Activated CD4-positive, alpha-beta T cell treated with anti-CD3 and anti-CD28 coated beads, Interleukin-2, amount 50 U/mL, for 48 hours (primary cell): ENCODE data around the gene FHOD3.
A peak's percentile ranks its signal among the peaks of the same experiment; 100 is the strongest.

ENCODE experiments used
- DNase-seq, 2 experiments: peaks; one replicate each; pipeline ENCODE4 v3.0.0-alpha.2; 2020

Gene FHOD3

GRCh38 chr18:36769172-36769571 is 471.7 kb downstream of the FHOD3 start:
- DNase-seq, result no peak

GRCh38 chr18:36769611-36770314 is 472.2 kb downstream of the FHOD3 start:
- DNase-seq, result peak; percentile 7 to 37

- DNase-seq, result no peak
Measured at GRCh38 chr18:36770315-36770946, 472.9 kb downstream of the FHOD3 start.

GRCh38 chr18:36771245-36771644 is 473.7 kb downstream of the FHOD3 start:
- no peak for DNase-seq

GRCh38 chr18:36772241-36772723 is 474.8 kb downstream of the FHOD3 start:
- no peak for DNase-seq

- DNase-seq, result no peak
Measured at GRCh38 chr18:36775396-36775795, 477.9 kb downstream of the FHOD3 start.

GRCh38 chr18:36776650-36777049 is 479.1 kb downstream of the FHOD3 start:
- DNase-seq, result no peak

- no peak for DNase-seq
Measured at GRCh38 chr18:36777566-36777965, 480.1 kb downstream of the FHOD3 start.

- no peak for DNase-seq
Measured at GRCh38 chr18:36780748-36781147, 483.2 kb downstream of the FHOD3 start.

GRCh38 chr18:36782710-36783109 is 485.2 kb downstream of the FHOD3 start:
- no peak for DNase-seq

GRCh38 chr18:36783792-36784191 is 486.3 kb downstream of the FHOD3 start:
- DNase-seq, result no peak

- DNase-seq, result no peak
Measured at GRCh38 chr18:36786686-36787085, 489.2 kb downstream of the FHOD3 start.

GRCh38 chr18:36792634-36793283 is 495.2 kb downstream of the FHOD3 start:
- no peak for DNase-seq

GRCh38 chr18:36798738-36799473 is 501.4 kb downstream of the FHOD3 start:
- DNase-seq, result no peak

GRCh38 chr18:36805105-36805504 is 507.6 kb downstream of the FHOD3 start:
- DNase-seq, result no peak

- no peak for DNase-seq
Measured at GRCh38 chr18:36808681-36809080, 511.2 kb downstream of the FHOD3 start.

- DNase-seq, result peak in 1 of 2 experiments; percentile 13
Measured at GRCh38 chr18:36809590-36810381, 512.3 kb downstream of the FHOD3 start.

- no peak for DNase-seq
Measured at GRCh38 chr18:36811430-36811829, 513.9 kb downstream of the FHOD3 start.

- no peak for DNase-seq
Measured at GRCh38 chr18:36811955-36812354, 514.4 kb downstream of the FHOD3 start.

- no peak for DNase-seq
Measured at GRCh38 chr18:36812678-36813077, 515.2 kb downstream of the FHOD3 start.

GRCh38 chr18:36813101-36813775 is 515.7 kb downstream of the FHOD3 start:
- DNase-seq, result no peak

- no peak for DNase-seq
Measured at GRCh38 chr18:36813824-36814223, 516.3 kb downstream of the FHOD3 start.
